ENCODE measurements around the gene SDF2L1.

GRCh38 chr22:21634081-21634480, 8.0 kb upstream of the SDF2L1 start:
- TF ChIP-seq CTCF (IDR thresholded peaks at IDR 0.05) (no peak), POLR2A (IDR thresholded peaks at IDR 0.05) (no peak)
